ENCODE measurements around the gene ABHD17A. TPM values are rescaled to one million over a fixed set of nuclear protein-coding genes. Genes with fewer than 3 reads are reported as not detected.

The ABHD17A gene
- polyA plus RNA-seq, 3 donors, result 69.8 to 96.1 (median 79.0) TPM

DNA sequence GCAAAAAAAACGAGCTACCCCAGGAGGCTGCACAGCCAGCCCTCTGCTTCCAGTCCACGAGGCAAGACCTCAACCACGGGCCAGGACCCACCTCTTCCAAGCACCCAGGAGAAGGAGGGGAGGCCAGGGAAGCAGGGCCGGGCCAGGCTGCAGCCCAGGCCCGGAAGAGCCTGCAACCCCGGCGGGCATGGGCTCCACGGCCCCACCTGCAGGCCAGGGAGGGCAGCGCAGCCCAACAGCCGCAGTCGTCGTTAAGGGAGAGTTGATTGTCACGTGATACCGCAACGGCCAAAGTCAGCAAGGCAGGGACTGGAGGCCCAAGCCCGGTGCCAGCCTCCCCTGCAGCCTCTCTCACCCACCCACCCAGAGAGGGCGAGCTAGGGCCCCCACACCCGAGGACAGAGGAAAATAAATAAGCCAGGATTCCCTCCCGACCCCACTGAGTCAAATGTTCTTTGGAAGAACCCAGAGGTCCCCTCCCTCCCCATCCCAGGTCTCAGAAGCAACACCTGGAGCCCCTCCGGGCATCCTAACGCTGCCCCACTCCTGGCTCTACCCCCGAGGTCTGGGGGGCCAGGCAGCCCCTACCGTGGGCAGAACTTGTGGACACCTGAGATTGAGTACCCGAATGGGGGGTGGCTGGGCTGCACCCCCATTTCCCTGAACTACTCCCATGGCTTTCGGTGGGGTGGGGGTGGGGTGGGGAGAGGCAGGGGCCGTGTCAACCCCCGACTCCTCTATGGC is 31.8 kb downstream of the ABHD17A start:
- peaks cover 46% of the 10 kb centered on the region for H3K4me1 Mint-ChIP-seq
- H3K36me3 ChIP-seq (replicated peaks in 1 of 2; ENCODE audit: control insufficient read depth in 1 of 2, insufficient read depth in 2 of 2, low read length in 2 of 2), result peaks cover 0 to 2% of the 10 kb centered on the region in 2 donors
- H3K4me1 ChIP-seq (ENCODE audit: control insufficient read depth in 1 of 2, insufficient read depth in 2 of 2, low read length in 2 of 2), result peaks cover 56 to 76% of the 10 kb centered on the region in 2 donors
- peak overlapping the region; percentile 16 to 45 for H3K27ac ChIP-seq (ENCODE audit: low read depth in 1 of 2, low read length in 2 of 2)
- H3K27ac Mint-ChIP-seq, result peak overlapping the region; percentile 57 to 93 (median 85)
- H3K27me3 ChIP-seq (ENCODE audit: control insufficient read depth in 2 of 2, insufficient read depth in 2 of 2, low read length in 2 of 2), result no peaks in the 10 kb centered on the region
- peaks cover 2 to 9% (median 7%) of the 10 kb centered on the region in 3 donors for H3K27me3 Mint-ChIP-seq (ENCODE audit: low read depth in 3 of 3)
- peak overlapping the region in 1 of 3 experiments; percentile 97 for H3K4me3 ChIP-seq (replicated peaks in 1 of 3; ENCODE audit: low read depth in 2 of 3, low read length in 3 of 3)
- peaks cover 72% of the 10 kb centered on the region for H4K20me1 ChIP-seq (ENCODE audit: insufficient read depth, low read length)
- peak; percentile 83 to 89 (median 87) for DNase-seq
- no peak overlapping the region for H3K9ac ChIP-seq (ENCODE audit: insufficient read depth, low read length, poor library complexity, severe bottlenecking)
- H3K4me3 Mint-ChIP-seq, result peak overlapping the region; percentile 65 to 75
- peaks cover 75% of the 10 kb centered on the region for H3K79me2 ChIP-seq (ENCODE audit: insufficient read depth, low read length)
- H3K36me3 Mint-ChIP-seq, result peaks cover 2 to 11% of the 10 kb centered on the region in 2 donors
- no peaks in the 10 kb centered on the region for H3K9me3 ChIP-seq (replicated peaks in 1 of 2; ENCODE audit: control insufficient read depth in 1 of 2, insufficient read depth in 1 of 2, low read length in 2 of 2)
- no peaks in the 10 kb centered on the region for H3K9me3 Mint-ChIP-seq
- intact Hi-C loops (cut with micrococcal nuclease), result no loop called here
- WGBS (ENCODE audit: insufficient coverage), result 14% methylated on average over 10 of the region's 27 CpGs
- TF ChIP-seq, protein P1, sequence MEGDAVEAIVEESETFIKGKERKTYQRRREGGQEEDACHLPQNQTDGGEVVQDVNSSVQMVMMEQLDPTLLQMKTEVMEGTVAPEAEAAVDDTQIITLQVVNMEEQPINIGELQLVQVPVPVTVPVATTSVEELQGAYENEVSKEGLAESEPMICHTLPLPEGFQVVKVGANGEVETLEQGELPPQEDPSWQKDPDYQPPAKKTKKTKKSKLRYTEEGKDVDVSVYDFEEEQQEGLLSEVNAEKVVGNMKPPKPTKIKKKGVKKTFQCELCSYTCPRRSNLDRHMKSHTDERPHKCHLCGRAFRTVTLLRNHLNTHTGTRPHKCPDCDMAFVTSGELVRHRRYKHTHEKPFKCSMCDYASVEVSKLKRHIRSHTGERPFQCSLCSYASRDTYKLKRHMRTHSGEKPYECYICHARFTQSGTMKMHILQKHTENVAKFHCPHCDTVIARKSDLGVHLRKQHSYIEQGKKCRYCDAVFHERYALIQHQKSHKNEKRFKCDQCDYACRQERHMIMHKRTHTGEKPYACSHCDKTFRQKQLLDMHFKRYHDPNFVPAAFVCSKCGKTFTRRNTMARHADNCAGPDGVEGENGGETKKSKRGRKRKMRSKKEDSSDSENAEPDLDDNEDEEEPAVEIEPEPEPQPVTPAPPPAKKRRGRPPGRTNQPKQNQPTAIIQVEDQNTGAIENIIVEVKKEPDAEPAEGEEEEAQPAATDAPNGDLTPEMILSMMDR (IDR thresholded peaks at IDR 0.05), result peak; percentile 87
- H2AFZ ChIP-seq (ENCODE audit: insufficient read depth, low read depth, low read length, poor library complexity, severe bottlenecking), result no peak overlapping the region
- peak overlapping the region; percentile 67 for H3K4me2 ChIP-seq (replicated peaks; ENCODE audit: extremely low read depth, low read length, poor library complexity, severe bottlenecking)

GRCh38 chr19:1852581-1853128 is 32.6 kb downstream of the ABHD17A start:
- no peaks in the 10 kb centered on the region for H3K27me3 ChIP-seq (ENCODE audit: control insufficient read depth in 2 of 2, insufficient read depth in 2 of 2, low read length in 2 of 2)
- peaks cover 72% of the 10 kb centered on the region for H3K79me2 ChIP-seq (ENCODE audit: insufficient read depth, low read length)
- H3K4me1 ChIP-seq (ENCODE audit: control insufficient read depth in 1 of 2, insufficient read depth in 2 of 2, low read length in 2 of 2), result peaks cover 50 to 70% of the 10 kb centered on the region in 2 donors
- Mint-ChIP-seq H3K27ac (peak overlapping the region in 1 of 7 donors; percentile 33), H3K4me3 (no peak overlapping the region), H3K36me3 (peaks cover 2 to 11% of the 10 kb centered on the region in 2 donors), H3K27me3 (ENCODE audit: low read depth in 3 of 3) (peaks cover 2 to 9% (median 7%) of the 10 kb centered on the region in 3 donors), H3K9me3 (no peaks in the 10 kb centered on the region), H3K4me1 (peaks cover 39% of the 10 kb centered on the region)
- WGBS (ENCODE audit: insufficient coverage), result 78% methylated on average over 3 of the region's 9 CpGs
- peaks cover 0 to 2% of the 10 kb centered on the region in 2 donors for H3K36me3 ChIP-seq (replicated peaks in 1 of 2; ENCODE audit: control insufficient read depth in 1 of 2, insufficient read depth in 2 of 2, low read length in 2 of 2)
- intact Hi-C loops (cut with micrococcal nuclease), result no loop called here
- H4K20me1 ChIP-seq (ENCODE audit: insufficient read depth, low read length), result peaks cover 68% of the 10 kb centered on the region
- peak in 1 of 3 donors; percentile 5 for DNase-seq
- no peak overlapping the region for H2AFZ ChIP-seq (ENCODE audit: insufficient read depth, low read depth, low read length, poor library complexity, severe bottlenecking)
- no peak overlapping the region for H3K27ac ChIP-seq (ENCODE audit: low read depth in 1 of 2, low read length in 2 of 2)
- no peaks in the 10 kb centered on the region for H3K9me3 ChIP-seq (replicated peaks in 1 of 2; ENCODE audit: control insufficient read depth in 1 of 2, insufficient read depth in 1 of 2, low read length in 2 of 2)
- peak overlapping the region; percentile 67 for H3K4me2 ChIP-seq (replicated peaks; ENCODE audit: extremely low read depth, low read length, poor library complexity, severe bottlenecking)
- TF ChIP-seq, protein P1 (IDR thresholded peaks at IDR 0.05), result no peak
- peak overlapping the region in 1 of 3 experiments; percentile 97 for H3K4me3 ChIP-seq (replicated peaks in 1 of 3; ENCODE audit: low read depth in 2 of 3, low read length in 3 of 3)
- no peak overlapping the region for H3K9ac ChIP-seq (ENCODE audit: insufficient read depth, low read length, poor library complexity, severe bottlenecking)

Data from CD14-positive monocyte (primary cell).